Stimulated activated CD8-positive, alpha-beta memory T cell treated with anti-CD3 and anti-CD28 coated beads, Interleukin-15, amount 100 ng/mL, for 24 hours (primary cell): Measurements from ENCODE around the gene PAIP2.
A peak's percentile ranks its signal among the peaks of the same experiment; 100 is the strongest.
"Not testable (repeated sequence)": the region's sequence is repeated elsewhere in the genome, so short reads cannot be mapped to it uniquely, and the experiment has no call there.

Experiments used
- DNase-seq: peaks from one replicate; pipeline ENCODE4 v3.0.0-alpha.2; 2020; ENCODE audit warnings: low read depth

PAIP2 gene

DNA sequence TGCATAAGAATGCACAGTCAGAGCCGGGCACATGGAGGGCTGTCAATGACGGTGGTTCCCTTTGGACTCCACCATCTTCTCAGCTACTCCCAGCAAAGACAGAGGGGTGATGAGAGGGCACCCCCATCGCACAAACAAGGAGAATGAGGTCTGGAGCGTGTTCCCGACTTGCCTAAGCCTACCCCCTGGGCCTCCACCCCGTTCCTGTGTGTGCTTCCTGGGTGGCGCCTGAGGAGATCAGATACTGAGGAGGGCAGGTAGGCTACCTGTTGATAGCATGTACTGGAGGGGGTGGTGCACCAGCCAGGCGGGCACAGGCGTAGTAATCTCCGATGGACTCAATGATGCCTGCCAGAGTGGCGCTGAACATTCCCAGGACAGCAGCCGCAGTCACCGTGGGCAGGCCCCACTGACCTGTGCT is 37.3 kb downstream of the PAIP2 start:
- DNase-seq = no peak

DNA sequence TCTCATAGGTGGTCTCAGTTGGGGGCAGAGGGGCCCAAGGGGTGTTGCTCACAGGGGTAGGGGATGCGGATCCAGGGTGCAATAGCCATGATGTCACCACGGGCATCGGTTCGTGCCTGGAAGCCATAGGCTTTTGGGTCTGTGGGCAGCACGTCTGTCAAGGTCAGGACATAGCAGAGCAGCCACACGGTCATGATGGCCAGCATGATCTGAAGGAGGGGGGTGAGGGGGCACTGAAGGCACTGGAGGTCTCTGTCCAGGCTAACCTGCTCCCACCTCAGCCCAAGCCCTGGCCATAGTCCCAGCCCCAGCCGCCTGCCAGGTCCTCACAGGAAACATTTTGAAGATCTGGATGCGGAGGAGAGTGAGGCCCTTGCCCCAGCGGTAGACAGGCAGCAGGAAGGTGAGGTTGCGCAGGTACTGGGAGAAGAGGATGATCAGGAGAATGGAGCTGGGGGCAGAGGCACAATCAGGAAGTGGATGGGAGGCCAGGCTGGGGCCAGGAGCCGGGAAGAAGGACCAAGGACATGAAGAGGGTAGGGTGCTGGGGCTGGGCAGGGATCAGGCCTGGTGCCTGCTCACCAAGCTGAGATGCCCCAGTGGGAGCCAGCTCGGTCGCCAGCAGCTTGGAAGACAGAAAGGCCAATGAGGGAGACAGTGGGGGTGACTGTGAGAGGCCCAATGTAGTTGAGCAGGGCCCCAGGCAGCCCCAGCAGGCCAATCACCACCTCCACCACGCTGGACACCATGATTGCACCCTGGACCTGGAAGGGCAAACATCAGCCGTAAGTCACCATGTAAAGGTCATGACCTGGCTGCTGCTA is 38.2 kb downstream of the PAIP2 start:
- DNase-seq = no peak

DNA sequence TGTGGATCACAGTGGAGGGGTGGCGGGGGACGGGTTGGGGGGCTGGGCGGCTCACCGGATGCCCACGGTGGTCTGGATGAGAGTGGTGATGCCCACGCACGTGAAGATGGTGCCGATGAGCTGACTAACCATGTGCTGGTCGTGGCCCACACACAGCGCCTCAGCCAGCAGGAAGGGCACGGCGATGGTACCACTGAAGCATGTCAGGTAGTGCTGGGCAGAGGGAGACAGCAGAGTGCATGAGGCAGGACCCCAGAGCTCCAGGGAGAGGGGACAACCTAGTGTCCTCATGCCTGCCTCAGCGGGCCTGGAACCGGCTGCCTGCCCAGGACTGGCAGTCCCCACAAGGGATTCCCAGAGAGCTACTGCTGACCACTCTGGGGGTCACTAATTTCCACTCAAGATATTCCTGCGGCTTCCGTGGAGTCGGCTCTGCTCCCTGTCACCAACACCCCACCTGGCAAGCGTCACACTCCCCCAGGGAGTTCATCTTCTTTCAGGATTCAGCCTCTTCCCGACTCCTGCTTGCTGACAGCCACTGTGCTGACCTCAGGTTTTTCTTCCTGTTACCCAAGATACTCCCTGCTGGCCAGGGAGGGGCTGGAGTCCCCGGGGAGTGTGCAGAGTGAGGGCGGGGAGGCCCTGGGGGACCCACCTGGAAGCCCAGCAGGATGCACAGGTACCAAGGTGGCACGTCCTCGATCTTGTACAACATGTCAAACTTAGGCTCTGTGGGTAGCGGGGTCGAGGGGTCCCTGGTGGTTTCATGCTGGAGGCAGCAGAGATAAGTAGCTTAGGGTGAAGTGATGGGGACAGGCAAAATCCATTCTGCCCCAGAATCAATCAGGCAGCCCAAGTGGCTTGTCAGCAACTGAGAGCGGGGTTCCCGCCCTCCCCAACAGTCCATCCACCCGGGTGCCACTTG is 40.4 kb downstream of the PAIP2 start:
- DNase-seq = no peak

- no peak for DNase-seq
Observed at GRCh38 chr5:139382807-139383206, 41.2 kb downstream of the PAIP2 start.

DNA sequence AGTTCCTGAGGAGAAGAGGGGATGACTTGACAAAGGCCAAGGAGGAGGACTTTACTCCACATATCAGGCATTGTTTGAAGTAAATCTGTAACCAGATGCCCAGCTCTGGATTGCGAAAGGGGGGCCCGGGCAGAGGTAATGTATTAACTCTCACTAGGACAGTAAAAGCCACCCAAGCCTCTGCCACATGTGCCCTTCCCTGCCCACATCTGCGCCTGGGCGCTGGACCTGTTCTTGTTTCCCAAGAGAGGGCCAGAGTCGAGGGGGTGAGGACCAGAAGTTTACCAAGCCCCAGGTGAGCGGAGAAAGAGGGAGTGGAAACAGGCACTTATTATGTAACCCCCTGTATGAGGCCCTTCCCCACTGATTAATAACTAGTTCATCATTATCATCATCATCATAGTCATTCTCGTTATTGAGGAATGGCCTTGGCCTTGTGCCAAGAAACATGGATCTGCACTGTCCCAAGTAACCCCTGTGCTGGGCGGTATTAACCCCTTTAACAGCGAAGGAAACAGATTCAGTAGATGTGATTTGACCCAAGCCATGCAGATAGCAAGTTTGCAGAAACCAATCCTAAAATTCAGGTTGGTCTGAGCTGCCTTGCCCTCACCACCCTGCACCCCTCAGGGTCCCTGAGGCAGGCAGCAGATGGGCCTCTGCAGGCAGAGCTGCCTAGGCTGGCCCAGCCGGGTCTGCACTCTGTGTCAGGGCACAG is 41.8 kb downstream of the PAIP2 start, which contains the start of gene SLC23A1:
Gene SLC23A1 (minus strand): TSS at position 23 of the 718 bp plus-strand sequence. CDS start 44 bp downstream, outside the sequence.
- DNase-seq = no peak

DNA sequence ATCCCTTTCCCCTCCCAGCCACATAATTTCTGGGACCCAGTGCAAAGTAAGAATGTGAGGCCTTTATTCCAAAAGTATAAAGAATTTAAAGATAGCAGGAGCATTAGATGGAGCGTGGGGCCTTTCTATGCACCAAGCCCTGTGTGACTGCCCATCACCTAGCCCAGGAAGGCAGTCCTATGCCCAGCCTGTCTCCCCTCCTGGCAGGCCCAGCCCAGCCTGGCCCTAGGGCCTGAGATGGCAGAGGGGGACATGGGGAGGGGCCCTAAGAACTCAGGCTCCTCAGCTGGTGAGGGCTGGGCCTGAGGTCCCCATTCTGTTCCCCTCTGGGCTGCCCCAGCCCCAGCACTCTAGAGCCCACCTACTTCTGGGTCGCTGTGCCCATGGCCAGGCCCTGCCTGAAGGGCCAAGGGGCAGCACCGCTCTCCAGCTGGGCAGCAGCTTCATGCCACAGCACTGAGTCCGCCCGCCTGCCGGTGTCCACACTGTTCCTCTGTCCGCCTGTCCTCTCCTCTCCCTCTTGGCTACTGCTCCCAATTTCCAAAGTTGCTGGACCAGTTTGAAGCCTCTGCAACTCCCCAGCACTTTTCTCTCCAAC is 42.4 kb downstream of the PAIP2 start:
- no peak for DNase-seq

DNA sequence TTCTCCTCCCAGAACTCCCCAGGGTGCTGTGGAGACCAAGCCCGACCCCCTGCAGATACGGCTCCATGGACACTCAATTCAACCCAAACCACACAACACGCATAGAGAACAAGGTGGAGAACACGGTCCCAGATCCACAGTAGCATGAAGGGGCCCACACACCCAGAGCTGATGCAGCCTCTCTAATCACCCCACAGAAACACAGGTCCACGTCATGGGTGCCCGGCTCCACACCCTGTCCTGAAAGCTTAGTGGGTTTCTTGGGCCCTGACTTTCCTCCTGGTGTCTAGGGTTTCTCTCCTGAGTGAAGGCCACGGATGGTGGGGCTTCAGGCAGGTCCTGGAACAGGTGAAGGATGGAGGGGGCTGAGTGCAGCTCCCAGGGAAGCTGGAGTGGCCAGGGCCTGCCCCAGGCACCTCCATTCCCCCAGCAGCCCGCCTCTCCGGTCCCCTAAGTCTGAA is 43.0 kb downstream of the PAIP2 start:
- DNase-seq = no peak

- DNase-seq = no peak
Observed at GRCh38 chr5:139385061-139386049, 43.7 kb downstream of the PAIP2 start.

DNA sequence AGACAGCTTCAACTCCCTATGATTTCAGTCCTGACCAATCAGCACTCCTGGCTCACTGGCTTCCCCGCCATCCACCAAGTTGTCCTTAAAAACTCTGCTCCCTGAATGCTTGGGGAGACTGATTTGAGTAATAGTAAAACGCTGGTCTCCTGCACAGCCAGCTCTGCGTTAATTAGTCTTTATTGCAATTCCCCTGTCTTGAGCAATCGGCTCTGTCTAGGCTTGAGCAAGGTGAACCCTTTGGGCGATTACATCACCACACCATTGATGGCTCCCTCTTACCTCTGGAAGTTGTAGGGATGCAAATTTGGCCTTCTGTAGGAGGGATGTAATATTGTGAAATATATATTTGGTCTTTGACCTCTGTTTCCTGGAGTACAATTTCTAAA is 44.4 kb downstream of the PAIP2 start:
- DNase-seq = no peak

DNA sequence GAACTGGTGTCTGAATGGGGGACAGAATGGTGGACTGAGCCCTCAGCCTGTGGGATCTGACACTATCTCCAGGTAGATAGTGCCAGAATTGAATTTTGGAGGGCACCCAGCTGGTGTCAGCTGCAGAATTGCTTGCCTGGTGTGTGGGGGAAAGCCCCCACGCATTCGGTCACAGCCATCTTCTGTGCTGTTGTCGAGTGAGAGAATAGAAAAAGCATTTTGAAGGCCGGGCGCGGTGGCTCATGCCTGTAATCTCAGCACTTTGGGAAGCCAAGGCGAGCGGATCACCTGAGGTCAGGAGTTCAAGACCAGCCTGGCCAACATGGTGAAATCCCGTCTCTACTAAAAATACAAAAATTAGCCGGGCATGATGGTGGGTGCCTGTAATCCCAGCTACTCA is 45.3 kb downstream of the PAIP2 start:
- DNase-seq = not testable (repeated sequence)

GRCh38 chr5:139387611-139388197 is 46.0 kb downstream of the PAIP2 start:
- DNase-seq = no peak

DNA sequence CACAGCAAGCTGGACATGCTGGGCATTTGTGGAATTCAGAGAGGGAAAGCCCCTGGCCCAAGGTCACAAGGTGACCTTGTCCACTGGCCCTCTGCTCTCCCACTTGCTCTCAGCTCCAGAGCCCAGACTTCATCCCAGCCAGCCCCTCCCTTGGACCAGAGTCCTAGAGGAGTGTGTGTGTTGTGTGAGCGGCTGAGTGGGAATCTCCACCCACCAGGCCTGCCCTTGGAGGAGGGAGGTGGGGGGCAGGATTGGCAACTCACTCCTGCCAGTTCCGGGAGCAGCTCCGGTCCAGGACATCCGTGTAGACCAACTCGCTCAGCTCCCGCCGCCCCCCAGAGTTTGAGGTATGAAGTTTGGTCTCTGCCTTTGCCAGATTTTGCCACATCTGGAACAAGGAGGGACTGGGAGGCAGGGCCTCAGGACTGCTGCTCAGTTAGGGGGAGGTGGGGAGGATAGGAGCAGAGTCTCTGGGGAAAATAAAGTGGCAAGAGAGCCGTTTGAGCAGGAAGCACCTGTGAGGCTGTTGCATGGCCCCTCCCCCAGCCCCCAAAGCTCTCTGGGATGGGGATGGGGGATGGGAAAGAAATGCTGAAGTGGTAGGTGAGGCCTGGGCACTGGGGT is 46.7 kb downstream of the PAIP2 start:
- no peak for DNase-seq

DNA sequence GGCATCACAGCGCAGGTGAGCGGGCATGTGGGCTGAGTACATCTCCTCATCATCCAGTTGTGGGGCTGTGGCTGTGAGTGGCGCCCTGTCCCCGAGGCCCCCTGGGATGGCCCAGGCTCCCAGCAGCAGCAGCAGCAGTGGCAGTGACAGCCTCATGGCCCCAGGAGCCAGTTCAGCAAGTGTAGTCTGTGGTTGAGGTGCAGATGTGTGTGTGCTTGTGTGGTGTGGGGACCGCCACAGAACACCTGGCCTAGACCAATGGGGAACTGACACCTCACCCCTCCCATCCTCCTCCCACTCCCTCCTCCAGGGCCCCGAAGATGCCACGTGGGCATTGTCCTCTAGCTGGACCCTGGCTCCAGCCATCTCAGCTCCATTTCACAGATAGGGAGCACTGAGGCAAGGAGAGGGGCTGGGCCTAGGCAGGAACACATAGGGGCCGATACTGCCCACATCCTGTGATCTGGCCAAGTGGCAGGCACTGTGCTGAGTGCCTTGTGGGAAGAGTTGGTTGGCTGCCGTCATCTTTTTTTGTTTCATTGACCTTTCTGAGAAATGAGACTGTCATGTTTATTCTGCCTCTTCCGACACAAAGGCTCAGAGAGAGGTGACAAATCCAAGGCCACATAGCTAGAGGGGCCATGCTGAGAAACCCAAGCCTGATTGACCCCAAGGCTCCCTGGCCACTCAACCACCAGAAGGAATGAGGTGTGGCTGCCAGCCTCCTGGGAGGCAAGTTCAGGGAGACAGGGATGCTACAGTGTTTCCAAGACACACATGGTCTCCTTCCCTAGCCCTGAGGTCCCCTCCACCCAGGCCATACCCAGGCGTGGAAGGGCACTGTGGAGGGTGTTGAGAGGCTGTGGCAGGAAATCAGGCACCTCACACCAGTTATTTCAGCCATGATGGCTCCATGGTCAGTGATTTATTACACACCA is 48.3 kb downstream of the PAIP2 start, which contains the start of gene MZB1:
Gene MZB1 (minus strand): TSS at position 213 of the 938 bp plus-strand sequence. CDS start 57 bp downstream, at position 156.
- peak; percentile 24 for DNase-seq

- DNase-seq = no peak
Observed at GRCh38 chr5:139390639-139391569, 49.2 kb downstream of the PAIP2 start.

DNA sequence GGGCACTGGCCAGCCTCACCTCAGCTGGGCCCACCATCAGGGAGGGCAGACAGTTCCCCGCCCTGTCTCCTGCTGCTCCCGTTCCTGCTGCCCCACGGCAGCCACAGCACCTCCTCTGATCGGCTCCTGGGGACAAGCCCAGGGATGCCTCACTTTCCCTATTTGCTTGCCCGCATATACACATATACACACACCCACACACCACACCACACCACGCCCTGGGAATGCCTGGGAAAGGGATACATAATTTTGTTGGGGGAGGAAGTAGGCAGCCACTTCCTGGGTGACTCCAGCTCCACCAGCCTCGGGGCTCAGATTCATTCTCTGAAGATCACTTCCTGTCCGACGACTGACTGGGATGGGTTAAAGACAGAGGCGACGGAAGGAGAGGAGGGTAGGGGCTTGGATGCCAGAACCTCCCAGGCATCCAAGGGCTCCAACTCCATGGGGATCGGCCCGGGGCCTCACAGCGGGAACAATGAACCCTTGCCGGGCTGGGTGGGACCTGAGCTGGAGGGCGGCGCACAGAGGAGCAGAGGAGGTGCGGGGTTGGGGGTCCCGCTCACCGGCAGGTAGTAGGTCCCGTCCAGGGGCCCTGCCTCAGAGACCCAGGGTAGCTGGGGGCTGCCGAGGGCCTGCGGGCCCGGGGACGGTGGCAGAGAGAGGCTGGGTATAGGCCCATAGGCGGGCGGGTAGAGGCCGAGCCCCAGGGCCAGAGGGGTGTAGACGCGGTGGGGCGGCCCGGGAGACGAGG is 50.1 kb downstream of the PAIP2 start:
- no peak for DNase-seq

DNA sequence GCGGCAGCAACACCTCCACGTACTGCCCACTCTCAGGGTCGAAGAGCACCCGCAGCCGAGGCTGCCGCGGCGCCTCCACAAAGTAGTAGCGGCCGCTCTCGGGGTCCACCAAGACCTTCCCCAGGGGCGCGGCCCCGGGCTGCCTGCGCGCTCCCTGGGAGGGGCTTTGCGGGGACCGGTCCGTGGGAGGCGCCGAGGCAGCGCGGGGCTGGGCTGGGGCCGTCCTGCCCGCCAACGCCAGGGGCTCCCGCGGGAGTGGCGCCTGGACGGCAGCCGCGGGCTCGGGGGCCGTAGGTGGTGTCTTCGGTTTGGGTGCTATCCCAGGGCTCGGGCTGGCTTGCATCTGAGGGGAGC is 50.6 kb downstream of the PAIP2 start:
- DNase-seq = no peak
